HG02973 (cell line): ENCODE measurements around the gene HSPA8.
A peak's percentile ranks its signal among the peaks of the same experiment; 100 is the strongest.

ENCODE experiments used
- ATAC-seq: cut with Tn5 transposase; IDR thresholded peaks from one replicate; pipeline ENCODE4 v1.9.1; 2021; ENCODE audit warnings: moderate library complexity; ENCODE audit not compliant: unreplicated experiment

HSPA8 gene

DNA sequence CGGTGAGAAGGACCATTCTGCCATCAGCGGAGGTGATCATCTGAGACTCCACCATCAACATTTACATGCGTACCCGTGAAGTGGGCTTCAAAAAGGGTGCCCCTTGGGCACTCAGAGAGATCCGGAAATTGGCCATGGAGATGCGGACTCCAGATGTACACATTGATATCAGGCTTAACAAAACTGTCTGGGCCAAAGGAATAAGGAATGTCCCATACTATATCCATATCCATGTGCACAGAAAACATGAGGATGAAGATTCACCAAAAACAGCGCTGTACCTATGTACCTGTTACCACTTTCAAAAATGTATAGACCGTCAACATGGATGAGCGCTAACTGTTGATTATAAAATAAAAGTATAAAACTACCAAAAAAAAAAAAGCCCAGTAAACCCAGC lies 10.8 kb downstream of the HSPA8 start:
- no peak for ATAC-seq

GRCh38 chr11:123047947-123048293 lies 14.0 kb downstream of the HSPA8 start:
- ATAC-seq, result no peak

DNA sequence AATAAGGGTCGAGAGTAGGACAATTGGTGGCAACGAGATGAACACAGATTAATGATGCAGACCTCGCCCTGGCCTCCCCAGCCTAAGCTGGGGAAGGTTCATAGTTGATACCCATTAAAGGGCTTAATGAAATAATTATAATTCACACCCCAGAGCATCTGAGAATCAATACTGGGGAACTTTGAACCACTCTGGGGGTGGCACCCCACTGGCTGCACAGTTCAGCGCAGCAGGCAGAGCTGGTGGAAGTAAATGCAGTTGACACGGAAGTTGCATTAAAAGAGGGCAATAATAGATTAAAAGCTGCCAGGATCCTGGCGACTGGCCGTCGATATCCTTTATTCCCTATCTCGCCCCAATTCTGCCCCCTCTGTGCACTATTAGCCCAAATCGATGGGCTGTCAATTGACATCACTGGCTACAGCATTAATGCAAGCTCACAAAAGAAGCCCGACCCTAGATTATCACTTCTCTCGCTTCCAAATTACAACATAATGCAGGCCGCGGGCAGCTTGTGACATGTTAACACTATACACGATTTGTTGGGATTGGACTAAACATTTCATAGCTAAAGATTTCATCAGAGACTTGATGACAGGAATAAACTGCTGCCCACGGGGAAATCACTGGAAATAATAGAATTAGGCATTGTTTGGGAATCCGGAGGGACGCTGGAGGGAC lies 14.5 kb downstream of the HSPA8 start:
- ATAC-seq, result no peak

DNA sequence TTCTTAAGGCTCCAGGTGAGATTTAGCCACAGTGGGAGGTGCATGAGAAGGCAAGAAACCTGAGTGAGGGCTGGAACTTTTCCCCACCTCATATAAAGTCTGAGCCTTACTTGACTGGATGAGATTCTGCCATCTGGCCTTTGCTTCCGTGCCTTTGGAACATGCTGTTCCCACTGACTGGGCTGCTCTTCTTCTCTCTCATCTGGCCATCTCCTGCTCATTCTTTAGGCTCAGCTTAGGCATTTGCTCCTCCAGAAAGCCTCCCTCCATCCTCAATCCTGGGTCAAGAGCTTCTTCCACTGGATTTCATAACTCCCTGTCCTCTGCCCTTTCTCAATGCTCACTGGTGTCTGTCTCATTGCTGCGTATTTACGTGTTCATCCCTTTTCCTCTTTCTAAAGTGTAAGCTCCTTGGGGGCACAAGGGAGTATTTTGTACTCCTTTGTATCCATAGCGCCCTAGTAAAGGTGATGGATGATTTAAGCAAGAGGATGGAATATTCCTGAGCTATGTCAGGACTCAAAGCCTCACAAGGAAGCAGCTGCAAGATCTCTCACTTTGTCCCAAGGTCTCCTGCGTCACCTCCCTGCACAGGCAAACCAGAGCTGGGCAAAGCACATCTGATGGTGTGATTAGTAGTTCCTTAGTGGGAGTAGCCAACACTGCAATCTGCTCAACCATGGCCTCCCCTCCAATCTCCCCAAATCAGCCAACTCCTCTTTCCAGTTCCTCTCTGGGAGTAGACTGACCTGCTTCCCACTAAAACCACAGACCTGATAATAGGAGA lies 15.3 kb downstream of the HSPA8 start:
- ATAC-seq, result no peak

GRCh38 chr11:123045101-123045500 lies 16.8 kb downstream of the HSPA8 start:
- ATAC-seq, result no peak

- no peak for ATAC-seq
Observed at GRCh38 chr11:123041185-123041584, 20.8 kb downstream of the HSPA8 start.

DNA sequence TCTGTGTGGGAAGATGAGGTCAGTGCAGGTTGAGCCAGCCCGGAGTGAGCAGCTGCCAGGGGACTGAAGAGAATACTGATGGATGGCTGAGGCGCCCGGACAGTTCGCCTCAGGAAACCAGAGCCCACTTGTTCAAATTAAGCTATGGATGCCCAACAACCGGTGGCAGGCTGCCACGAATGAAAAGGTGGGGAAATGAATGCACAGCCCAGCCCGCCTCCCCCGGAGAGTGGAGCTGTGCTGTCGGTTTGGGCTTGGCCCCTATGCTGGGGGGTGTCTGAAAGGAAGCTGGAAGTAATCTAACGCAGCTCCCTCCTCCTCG lies 21.9 kb downstream of the HSPA8 start:
- no peak for ATAC-seq

- ATAC-seq, result no peak
Observed at GRCh38 chr11:123035831-123036230, 26.1 kb downstream of the HSPA8 start.

DNA sequence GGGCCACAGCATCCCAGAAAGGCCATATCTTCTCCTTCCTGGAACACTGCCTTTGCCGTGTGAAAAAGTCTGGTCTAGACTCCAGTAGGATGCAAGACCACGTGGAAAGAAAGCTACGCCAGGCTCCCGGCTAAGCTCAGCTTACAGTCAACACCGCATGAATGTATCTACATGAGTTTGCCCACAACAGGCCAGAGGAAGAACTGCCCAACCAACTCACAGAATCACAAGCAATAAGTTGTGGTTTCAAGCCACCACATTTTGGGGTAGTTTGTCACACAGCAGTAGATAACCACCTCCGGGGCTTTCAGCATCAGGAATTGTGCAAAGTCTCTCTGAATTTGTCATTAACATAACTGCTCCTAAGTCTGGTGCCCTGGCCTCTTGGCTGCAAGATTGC lies 27.3 kb downstream of the HSPA8 start:
- ATAC-seq, result no peak

GRCh38 chr11:123033895-123034294 lies 28.0 kb downstream of the HSPA8 start:
- ATAC-seq, result no peak

DNA sequence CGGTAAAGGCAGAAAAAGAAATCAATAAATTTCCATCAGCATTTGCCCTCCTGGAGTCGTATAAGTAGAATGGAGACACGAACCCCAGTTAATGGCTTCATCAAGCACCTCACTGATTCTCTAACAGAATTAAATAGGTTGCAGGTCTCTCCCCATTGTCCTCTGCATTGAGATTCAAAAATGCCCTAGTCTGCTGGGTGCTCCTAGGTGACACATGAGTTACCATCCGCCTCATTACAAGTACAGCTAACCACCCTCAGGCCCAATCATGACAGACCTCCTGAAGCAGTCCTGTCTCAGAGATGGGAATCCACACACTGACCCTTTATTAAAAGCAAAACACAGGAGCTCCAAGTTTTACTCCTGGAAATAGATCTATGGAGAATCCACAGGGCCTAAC lies 31.4 kb downstream of the HSPA8 start:
- ATAC-seq, result no peak

GRCh38 chr11:123020968-123021367 lies 41.0 kb downstream of the HSPA8 start:
- peak; percentile 66 for ATAC-seq

GRCh38 chr11:123018702-123019101 lies 43.2 kb downstream of the HSPA8 start:
- no peak for ATAC-seq

DNA sequence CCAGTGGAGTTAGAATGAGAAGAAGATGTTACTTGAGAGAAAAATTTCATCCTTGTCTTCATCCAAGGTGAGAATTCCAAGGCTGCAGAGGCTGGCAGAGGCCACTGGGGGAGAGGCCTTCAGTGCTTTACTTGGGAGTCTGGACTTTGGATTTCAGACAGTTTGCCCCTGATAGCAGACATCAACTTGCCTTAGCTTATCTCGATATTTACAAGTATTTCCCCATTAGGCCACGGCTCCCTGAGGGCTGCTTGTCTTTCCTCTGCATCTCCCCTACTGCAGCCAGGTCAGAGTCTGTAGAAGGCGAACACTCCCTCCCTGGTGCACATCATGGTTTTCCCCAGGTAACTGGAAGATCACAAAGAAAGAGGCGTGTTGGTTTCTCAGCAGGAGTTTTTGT lies 50.4 kb downstream of the HSPA8 start:
- ATAC-seq, result no peak
